AG10803 (cell line): ENCODE results near the gene SSBP4.

Experiments used
- DNase-seq: peaks from one replicate; pipeline ENCODE4 v3.0.0; 2010; ENCODE audit warnings: low read depth
- H3K4me3 ChIP-seq: 2 replicates; pipeline ENCODE4 v1.5.1; 2011; ENCODE audit warnings: mild to moderate bottlenecking, low read length, control low read depth
- CTCF ChIP-seq: conservative IDR thresholded peaks from 2 replicates; pipeline ENCODE4 v1.5.1; 2011; ENCODE audit warnings: mild to moderate bottlenecking, low read length, control low read depth, inconsistent platforms

The SSBP4 gene

DNA sequence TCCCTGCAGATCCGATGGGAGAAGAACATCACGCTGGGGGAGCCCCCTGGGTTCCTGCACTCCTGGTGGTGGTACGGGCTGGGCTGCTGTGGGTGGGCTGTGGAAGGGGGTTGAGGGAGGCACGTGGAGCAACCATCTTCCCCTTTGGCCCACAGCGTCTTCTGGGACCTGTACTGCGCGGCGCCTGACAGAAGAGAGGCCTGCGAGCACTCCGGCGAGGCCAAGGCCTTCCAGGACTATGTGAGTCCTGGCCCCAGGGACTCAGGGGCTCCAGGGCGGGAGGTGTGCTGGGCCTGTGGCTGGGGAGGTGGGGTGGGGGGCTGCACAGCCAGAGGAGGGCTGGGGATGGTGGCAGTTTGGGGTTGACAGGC, 8.5 kb downstream of the SSBP4 start:
- TF ChIP-seq CTCF = no peak
- H3K4me3 ChIP-seq = no peak overlapping the region

GRCh38 chr19:18428173-18428786, 9.1 kb downstream of the SSBP4 start:
- TF ChIP-seq CTCF = no peak
- H3K4me3 ChIP-seq = no peak overlapping the region
- no peak for DNase-seq

More for the DNA sequence above, 8.5 kb downstream of the SSBP4 start:
- DNase-seq = no peak

- no peak; the same call in 1 of the 2 replicates for TF ChIP-seq CTCF
- H3K4me3 ChIP-seq = peak overlapping the region; percentile 29
- DNase-seq = peak; percentile 78
These were observed 9.8 kb downstream of the SSBP4 start for GRCh38 chr19:18428787-18429674.

- TF ChIP-seq CTCF = no peak
- H3K4me3 ChIP-seq = peak overlapping the region; percentile 29
- DNase-seq = no peak
These were observed 10.7 kb downstream of the SSBP4 start for GRCh38 chr19:18429717-18430416.

DNA sequence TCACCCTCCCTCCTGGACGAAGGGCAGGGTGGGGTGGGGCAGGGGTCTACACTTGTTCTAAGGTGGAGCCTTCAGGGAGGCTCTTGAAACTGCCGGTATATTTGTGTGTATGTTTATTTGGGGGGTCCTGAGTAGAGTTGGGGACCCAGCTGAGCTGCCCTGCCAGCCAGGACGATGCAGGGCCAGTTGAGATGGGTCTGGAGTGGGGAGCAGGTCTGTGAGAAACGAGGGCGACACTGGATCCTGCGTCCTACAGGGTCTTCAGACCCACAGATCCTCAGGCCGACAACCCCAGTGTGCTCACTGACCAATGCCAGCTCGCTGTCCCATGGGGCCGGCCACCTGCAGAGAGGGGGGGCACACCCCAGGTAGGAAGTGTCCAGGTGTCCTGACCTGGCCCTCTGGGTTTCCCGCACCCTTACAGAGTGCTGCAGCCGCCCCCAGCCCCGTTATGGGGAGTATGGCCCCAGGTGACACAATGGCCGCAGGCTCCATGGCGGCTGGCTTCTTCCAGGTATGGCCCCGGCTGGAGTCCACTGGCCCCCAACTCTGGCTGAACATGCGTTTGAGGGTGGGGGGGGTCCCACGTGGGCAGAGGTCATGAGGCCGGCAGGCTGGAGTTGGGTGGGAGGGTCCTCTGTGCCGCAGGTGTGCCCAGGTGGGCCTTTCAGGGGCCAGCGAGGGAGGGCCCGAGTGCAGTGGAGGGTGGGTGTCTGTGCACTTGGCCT, 11.4 kb downstream of the SSBP4 start:
- no peak for TF ChIP-seq CTCF
- no peak overlapping the region for H3K4me3 ChIP-seq
- DNase-seq = no peak

- DNase-seq = no peak
- no peak for TF ChIP-seq CTCF
- H3K4me3 ChIP-seq = no peak overlapping the region
These were observed 12.4 kb downstream of the SSBP4 start for GRCh38 chr19:18431351-18432197.
